OCI-LY1 (cell line): Measurements from ENCODE around the gene MACROD2.
"Not testable (repeated sequence)": the region's sequence is repeated elsewhere in the genome, so short reads cannot be mapped to it uniquely, and the experiment has no call there.

ENCODE experiments used
- H2AFZ ChIP-seq: fragments of 200-600 bp; sonication (generic), shearing (Covaris generic); 2 replicates; pipeline ENCODE4 v1.6.0; 2014; ENCODE audit warnings: antibody characterized with exemption, mild to moderate bottlenecking, low read length
- H3F3A ChIP-seq: fragments of 200-600 bp; sonication (generic), shearing (Covaris generic); 2 replicates; pipeline ENCODE4 v1.6.0; 2014; ENCODE audit warnings: mild to moderate bottlenecking, antibody characterized with exemption, low read length, moderate library complexity; ENCODE audit not compliant: insufficient read depth
- H3K27ac ChIP-seq: fragments of 200-600 bp; sonication (generic); 2 replicates; pipeline ENCODE4 v1.5.1; 2014; ENCODE audit warnings: low read length, mixed run types, mild to moderate bottlenecking, low read depth; ENCODE audit not compliant: poor library complexity, severe bottlenecking
- H3K27me3 ChIP-seq: fragments of 200-600 bp; sonication (generic); 2 replicates; pipeline ENCODE4 v1.6.0; 2014; ENCODE audit warnings: antibody characterized with exemption, mild to moderate bottlenecking, low read length, moderate library complexity; ENCODE audit not compliant: insufficient read depth
- H3K36me3 ChIP-seq: fragments of 200-600 bp; sonication (generic); 2 replicates; pipeline ENCODE4 v1.6.1; 2014; ENCODE audit warnings: mild to moderate bottlenecking, antibody characterized with exemption, low read length, moderate library complexity, mixed read lengths; ENCODE audit not compliant: insufficient read depth
- H3K4me1 ChIP-seq: fragments of 200-600 bp; sonication (generic); 2 replicates; pipeline ENCODE4 v1.5.1; 2014; ENCODE audit warnings: mild to moderate bottlenecking, low read length, moderate library complexity; ENCODE audit not compliant: insufficient read depth, severe bottlenecking
- H3K4me2 ChIP-seq: fragments of 200-600 bp; sonication (generic), shearing (Covaris generic); 2 replicates; pipeline ENCODE4 v1.6.1; 2014; ENCODE audit warnings: low read length
- H3K4me3 ChIP-seq: fragments of 200-600 bp; sonication (generic); 2 replicates; pipeline ENCODE4 v1.5.1; 2014; ENCODE audit warnings: low read length, low read depth, mild to moderate bottlenecking, mixed read lengths; ENCODE audit not compliant: poor library complexity, severe bottlenecking
- H3K79me2 ChIP-seq: fragments of 200-600 bp; shearing (Covaris generic); 2 replicates; pipeline ENCODE4 v1.6.1; 2016; ENCODE audit warnings: mixed run types, low read length, mixed read lengths; ENCODE audit not compliant: insufficient read depth
- H3K9ac ChIP-seq: fragments of 200-600 bp; sonication (generic), shearing (Covaris generic); 2 replicates; pipeline ENCODE4 v1.6.1; 2014; ENCODE audit warnings: mild to moderate bottlenecking, low read length, mixed read lengths
- H3K9me2 ChIP-seq: fragments of 200-600 bp; sonication (generic), shearing (Covaris generic); 2 replicates; pipeline ENCODE4 v1.6.1; 2014; ENCODE audit warnings: low read depth, mild to moderate bottlenecking, low read length, mixed read lengths
- H3K9me3 ChIP-seq: fragments of 200-600 bp; shearing (Covaris generic); 2 replicates; pipeline ENCODE4 v1.6.1; 2014; ENCODE audit warnings: low read length, mixed read lengths
- H4K20me1 ChIP-seq: fragments of 200-600 bp; sonication (generic), shearing (Covaris generic); 2 replicates; pipeline ENCODE4 v1.6.0; 2016; ENCODE audit warnings: mild to moderate bottlenecking, low read length; ENCODE audit not compliant: insufficient read depth
- CTCF ChIP-seq: fragments of 200-600 bp; sonication (generic), shearing (Covaris generic); IDR thresholded peaks from 2 replicates; pipeline ENCODE4 v1.5.1; 2017; ENCODE audit warnings: mild to moderate bottlenecking, antibody characterized with exemption, low read length, moderate library complexity, mixed read lengths
- EZH2 ChIP-seq: fragments of 200-600 bp; sonication (generic), shearing (Covaris generic); IDR thresholded peaks from 2 replicates; pipeline ENCODE4 v1.8.0; 2017; ENCODE audit warnings: borderline replicate concordance, mixed run types, mild to moderate bottlenecking, antibody characterized with exemption, low read length, moderate library complexity, mixed read lengths

MACROD2 gene

GRCh38 chr20:14451458-14451857 lies 456.1 kb downstream of the MACROD2 start:
- Histone ChIP-seq H3K27ac (no peak overlapping the region), H3K4me2 (no peak overlapping the region), H3K79me2 (no peaks in the 10 kb centered on the region), H3K9ac (no peak overlapping the region), H3K9me2 (no peaks in the 10 kb centered on the region), H3K9me3 (no peaks in the 10 kb centered on the region), H3K4me1 (no peaks in the 10 kb centered on the region), H2AFZ (no peak overlapping the region), H3K36me3 (no peaks in the 10 kb centered on the region), H3F3A (no peaks in the 10 kb centered on the region), H4K20me1 (no peaks in the 10 kb centered on the region), H3K4me3 (no peak overlapping the region), H3K27me3 (no peaks in the 10 kb centered on the region)
- no peak for TF ChIP-seq EZH2
- no peak for TF ChIP-seq CTCF

- Histone ChIP-seq H3K27ac (no peak overlapping the region), H2AFZ (no peak overlapping the region), H3K27me3 (no peaks in the 10 kb centered on the region), H3K79me2 (no peaks in the 10 kb centered on the region), H3K4me3 (no peak overlapping the region), H3K4me2 (no peak overlapping the region), H3K9me3 (no peaks in the 10 kb centered on the region), H3K9ac (no peak overlapping the region), H3F3A (no peaks in the 10 kb centered on the region), H3K36me3 (no peaks in the 10 kb centered on the region), H3K4me1 (no peaks in the 10 kb centered on the region), H3K9me2 (no peaks in the 10 kb centered on the region), H4K20me1 (no peaks in the 10 kb centered on the region)
- TF ChIP-seq EZH2 (no peak), CTCF (no peak)
These were observed 457.9 kb downstream of the MACROD2 start for GRCh38 chr20:14453259-14453658.

GRCh38 chr20:14454296-14454695 lies 459.0 kb downstream of the MACROD2 start:
- Histone ChIP-seq H3K4me1 (no peaks in the 10 kb centered on the region), H4K20me1 (no peaks in the 10 kb centered on the region), H3K9ac (no peak overlapping the region), H2AFZ (no peak overlapping the region), H3K79me2 (no peaks in the 10 kb centered on the region), H3K4me2 (no peak overlapping the region), H3F3A (no peaks in the 10 kb centered on the region), H3K36me3 (no peaks in the 10 kb centered on the region), H3K27me3 (no peaks in the 10 kb centered on the region), H3K4me3 (no peak overlapping the region), H3K9me2 (no peaks in the 10 kb centered on the region), H3K27ac (no peak overlapping the region), H3K9me3 (no peaks in the 10 kb centered on the region)
- TF ChIP-seq EZH2 (no peak), CTCF (no peak)

- H4K20me1 ChIP-seq, H3F3A ChIP-seq, H3K79me2 ChIP-seq, H3K9me3 ChIP-seq, H3K27ac ChIP-seq, H3K9ac ChIP-seq, H3K36me3 ChIP-seq, H3K27me3 ChIP-seq, H2AFZ ChIP-seq, H3K9me2 ChIP-seq, H3K4me3 ChIP-seq, H3K4me1 ChIP-seq, H3K4me2 ChIP-seq: not testable (repeated sequence)
These were observed 471.9 kb downstream of the MACROD2 start for GRCh38 chr20:14467104-14467827.
